ENCODE measurements around the gene COL5A2.

DNA sequence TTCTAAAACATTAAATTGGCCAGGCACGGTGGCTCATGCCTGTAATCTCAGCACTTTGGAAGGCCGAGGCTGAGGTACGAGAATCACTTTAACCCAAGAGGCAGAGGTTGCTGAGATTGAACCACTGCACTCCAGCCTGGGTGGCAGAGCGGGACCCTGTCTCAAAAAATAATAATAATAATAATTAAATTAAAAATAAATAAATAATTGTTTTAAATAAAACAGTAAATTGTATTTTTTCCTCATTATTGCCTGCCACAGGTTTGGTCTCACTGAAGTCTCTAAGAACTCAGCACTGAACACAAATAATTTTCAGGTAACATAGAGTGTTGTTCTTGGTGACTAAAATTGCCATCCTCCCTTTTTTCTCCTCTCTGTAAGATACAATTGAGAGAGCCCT lies 19.8 kb downstream of the COL5A2 start:
- TF ChIP-seq, protein P1, sequence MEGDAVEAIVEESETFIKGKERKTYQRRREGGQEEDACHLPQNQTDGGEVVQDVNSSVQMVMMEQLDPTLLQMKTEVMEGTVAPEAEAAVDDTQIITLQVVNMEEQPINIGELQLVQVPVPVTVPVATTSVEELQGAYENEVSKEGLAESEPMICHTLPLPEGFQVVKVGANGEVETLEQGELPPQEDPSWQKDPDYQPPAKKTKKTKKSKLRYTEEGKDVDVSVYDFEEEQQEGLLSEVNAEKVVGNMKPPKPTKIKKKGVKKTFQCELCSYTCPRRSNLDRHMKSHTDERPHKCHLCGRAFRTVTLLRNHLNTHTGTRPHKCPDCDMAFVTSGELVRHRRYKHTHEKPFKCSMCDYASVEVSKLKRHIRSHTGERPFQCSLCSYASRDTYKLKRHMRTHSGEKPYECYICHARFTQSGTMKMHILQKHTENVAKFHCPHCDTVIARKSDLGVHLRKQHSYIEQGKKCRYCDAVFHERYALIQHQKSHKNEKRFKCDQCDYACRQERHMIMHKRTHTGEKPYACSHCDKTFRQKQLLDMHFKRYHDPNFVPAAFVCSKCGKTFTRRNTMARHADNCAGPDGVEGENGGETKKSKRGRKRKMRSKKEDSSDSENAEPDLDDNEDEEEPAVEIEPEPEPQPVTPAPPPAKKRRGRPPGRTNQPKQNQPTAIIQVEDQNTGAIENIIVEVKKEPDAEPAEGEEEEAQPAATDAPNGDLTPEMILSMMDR (IDR thresholded peaks at IDR 0.05): no peak
- no peak for TF ChIP-seq POLR2AphosphoS5 (IDR thresholded peaks at IDR 0.05)
